HCEC 1CT (cell line): Measurements from ENCODE around the gene TYW1.
A peak's percentile ranks its signal among the peaks of the same experiment; 100 is the strongest.
"Not testable (repeated sequence)": the region's sequence is repeated elsewhere in the genome, so short reads cannot be mapped to it uniquely, and the experiment has no call there.

Source experiments
- DNase-seq: peaks from one replicate; pipeline ENCODE4 v3.0.0-alpha.2; 2017

Gene TYW1

DNA sequence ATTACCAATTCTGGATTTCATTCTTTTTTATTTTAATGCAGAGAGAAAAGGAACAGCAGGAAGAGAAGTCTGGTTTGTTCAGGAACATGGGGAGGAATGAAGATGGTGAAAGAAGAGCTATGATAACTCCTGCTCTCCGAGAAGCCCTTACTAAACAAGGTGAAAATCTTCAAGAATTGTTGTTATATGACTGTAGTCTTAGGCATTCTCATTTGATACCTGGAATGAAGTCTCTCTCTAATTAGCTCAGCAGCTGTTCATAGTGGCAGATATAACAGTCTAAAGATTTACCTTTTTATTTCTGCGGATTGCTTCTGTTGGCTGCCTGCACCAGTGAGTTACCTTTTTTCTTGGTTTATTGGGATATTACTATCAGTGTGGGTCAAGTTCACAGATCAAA, 53.3 kb downstream of the TYW1 start:
- not testable (repeated sequence) for DNase-seq

DNA sequence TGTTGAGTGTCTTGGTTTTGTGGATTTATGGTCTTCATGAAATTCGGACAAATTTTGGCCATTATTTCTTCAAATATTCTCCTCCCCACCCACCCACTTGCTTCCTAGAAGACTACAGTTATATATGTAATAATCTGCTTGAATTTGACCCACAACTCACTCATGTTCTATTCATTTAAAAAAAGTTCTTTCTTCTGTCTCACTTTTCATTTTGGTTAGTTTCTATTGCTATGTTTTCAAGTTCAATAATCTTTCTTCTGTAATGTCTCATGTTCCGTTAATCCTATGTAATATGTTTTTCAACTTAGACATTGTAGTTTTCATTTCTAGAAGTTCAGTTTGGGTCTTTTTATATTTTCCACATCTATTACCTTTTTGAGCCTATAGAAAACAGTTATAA, 55.5 kb downstream of the TYW1 start:
- not testable (repeated sequence) for DNase-seq

DNA sequence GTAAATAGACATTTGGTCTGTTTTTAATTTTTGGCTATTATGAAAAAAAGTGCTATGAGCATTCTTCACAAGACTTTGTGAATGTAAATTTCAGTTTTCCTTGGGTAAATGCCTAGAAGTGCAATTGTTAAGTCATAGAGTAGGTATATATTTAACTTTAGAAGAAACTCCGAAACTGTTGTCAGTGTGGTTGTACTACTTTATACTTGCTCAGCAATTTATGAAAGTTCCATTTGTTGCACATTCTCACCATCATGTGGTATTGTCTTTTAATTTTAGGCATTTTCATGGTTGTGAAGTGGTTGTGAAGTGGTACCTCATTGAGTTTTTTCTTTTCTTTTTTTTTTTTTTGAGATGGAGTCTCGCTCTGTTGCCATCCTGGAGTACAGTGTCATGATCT, 60.0 kb downstream of the TYW1 start:
- DNase-seq: no peak

DNA sequence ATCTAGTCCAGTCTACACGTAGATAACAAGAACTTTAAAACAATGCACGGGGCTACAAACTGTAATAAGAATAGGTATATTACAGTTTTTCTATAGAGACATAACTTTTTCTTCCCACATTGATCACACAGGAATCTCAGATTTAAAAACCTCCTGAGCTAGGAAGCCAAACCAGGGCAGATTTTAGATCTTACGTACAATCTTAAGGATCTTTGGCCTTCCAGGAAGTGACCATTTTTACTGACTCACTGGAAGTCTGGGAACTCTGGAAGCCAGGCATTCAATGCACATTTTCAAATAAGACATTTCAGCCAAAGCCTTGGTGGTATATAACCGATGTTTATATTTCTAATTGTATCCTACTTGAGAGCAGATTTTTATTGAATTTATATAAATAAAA, 64.7 kb downstream of the TYW1 start:
- not testable (repeated sequence) for DNase-seq

DNA sequence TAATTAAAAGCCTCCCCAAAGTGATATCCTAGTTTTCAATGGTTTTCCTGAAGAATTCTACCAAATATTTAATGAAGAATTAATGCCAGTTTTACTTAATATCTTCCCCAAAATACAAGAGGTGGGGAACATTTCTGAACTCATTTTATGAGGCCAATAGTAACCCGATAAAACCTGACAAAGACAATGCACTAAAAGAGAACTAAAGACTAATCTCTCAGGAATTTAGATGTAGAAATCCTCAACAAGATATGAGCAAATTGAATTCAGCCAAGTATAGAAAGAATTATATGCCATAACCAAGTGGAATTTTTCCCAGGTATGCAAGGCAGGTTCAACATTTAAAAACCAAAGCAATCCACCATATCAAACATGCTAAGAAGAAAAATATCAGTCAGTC, 66.2 kb downstream of the TYW1 start:
- peak; percentile 28 for DNase-seq

DNA sequence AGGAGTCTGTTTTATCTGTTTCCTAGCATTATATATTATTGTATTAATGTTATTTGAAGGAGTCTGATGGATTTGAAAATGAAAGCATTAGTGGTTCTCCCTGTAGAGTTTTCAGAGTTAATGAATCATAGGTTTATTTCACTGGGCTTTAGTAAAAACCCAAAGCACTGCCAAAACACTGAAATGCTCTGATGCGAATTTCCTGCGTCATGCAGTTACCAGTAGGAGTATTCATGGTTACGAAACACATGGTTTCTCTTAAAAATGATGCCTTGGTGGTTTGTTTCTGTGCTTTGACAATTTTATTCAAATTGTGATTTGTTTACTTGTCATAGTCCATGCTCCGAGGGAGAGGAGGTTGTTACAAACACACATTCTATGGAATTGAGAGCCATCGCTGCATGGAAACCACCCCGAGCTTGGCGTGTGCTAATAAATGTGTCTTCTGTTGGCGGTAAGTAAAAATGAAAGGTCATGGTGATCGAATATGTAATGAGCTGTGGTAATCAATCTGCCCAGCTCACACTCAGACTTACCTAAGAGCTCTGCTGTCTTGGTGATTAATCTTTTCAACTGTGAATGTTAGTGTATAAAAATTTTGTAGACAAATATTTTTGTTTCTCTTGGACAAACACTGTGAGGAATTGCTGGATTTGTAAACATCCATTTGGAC, 70.5 kb downstream of the TYW1 start:
- DNase-seq: peak; percentile 61

DNA sequence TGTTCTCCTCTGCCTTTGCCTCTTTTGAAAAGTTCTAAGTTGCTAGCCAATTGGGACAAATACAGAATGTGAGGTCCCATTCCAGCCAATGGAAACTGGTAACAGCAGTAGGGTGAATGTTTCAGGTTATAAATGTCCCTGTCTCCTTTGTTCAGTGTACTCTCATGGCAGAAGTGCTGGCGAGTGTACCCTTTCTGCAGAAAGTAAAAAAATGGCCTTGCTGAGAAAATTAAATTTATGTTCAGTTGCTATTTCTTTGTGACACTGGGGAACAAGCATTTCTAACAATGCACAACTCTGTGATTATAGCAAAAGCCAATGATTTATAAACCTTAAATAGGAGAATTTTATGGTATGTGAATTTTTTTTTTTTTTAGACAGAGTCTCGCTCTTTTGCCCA, 79.5 kb downstream of the TYW1 start:
- DNase-seq: not testable (repeated sequence)

DNA sequence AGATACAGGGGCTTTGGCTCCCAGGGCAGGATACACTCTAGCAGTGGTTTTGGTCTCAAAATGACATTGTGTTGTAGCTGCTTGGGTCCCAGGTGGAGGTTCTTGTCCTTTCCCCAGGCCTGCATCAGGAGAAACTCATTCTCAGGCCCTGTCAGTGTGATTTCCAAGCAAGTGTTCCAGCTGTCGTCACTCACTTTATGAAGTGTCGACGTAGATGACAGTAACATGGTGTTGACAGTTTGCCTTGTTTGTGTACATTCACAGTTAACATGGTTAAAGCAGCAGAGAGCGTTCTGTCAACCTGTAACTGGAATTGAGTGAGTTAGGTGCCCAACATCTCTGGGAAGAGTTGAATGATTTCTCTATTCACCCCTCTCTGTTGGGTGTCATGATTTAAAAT, 86.2 kb downstream of the TYW1 start:
- DNase-seq: not testable (repeated sequence)

DNA sequence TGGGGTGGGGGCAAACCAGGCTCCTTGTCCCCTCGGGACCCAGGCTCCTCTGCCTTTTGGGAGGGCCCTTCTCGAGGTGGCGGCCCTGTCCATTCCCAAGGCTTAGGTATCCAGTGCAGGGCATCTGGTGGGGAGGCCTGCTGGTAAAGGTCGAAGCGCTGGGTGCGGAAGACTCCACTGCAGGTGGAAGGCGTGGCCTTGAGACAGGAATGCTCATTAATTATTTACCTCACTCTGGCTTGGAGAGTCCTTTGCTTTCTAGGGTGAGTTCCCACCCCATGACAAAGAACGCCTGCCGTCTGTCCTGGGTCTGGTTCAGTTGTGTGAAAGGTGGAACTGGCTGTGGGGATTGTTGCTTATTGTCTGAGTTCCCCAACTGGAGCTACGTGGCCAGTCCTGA, 92.6 kb downstream of the TYW1 start:
- DNase-seq: not testable (repeated sequence)

DNA sequence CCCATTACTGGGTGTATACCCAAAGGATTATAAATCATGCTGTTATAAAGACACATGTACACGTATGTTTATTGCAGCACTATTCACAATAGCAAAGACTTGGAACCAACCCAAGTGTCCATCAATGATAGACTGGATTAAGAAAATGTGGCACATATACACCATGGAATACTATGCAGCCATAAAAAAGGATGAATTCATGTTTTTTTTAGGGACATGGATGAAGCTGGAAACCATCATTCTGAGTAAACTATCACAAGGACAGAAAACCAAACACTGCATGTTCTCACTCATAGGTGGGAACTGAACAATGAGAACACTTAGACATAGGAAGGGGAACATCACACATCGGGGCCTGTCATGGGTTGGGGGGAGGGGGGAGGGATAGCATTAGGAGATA, 94.4 kb downstream of the TYW1 start:
- DNase-seq: not testable (repeated sequence)

DNA sequence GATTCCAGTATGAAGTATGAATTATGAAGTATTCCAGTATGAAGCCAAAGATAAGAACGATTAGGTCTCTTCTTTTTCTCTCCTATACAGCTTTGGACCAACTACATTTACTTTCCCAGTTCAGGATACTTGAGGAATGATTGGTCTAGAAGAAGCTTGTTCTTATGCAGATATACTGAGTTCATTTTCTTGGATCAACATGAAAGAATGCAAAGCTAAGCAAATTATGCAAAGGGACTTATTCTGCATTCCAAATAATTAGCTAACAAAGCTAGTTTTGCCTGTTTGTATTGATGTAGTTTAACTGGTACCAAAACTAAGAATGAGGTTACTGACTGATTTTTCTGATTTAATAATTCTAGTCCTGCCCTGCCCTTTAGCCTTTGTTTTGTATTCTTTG, 101.4 kb downstream of the TYW1 start:
- not testable (repeated sequence) for DNase-seq

DNA sequence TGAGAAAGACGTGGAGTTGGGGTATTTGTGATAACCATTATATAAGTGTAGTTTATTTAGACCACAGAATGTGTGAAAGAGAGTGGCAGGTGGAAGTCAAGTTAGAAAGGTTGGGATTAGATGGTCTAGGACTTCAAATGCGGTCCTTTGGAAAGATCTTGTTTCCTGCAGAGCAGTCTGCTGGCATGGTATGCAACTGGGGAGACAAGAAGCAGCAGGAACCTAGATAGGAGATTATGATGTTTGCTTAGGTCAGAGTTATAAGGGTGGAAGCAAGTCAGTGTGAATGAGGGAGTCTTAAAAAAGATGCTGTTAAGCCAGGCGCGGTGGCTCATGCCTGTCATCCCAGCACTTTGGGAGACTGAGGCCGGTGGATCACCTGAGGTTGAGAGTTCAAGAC, 102.8 kb downstream of the TYW1 start:
- not testable (repeated sequence) for DNase-seq

DNA sequence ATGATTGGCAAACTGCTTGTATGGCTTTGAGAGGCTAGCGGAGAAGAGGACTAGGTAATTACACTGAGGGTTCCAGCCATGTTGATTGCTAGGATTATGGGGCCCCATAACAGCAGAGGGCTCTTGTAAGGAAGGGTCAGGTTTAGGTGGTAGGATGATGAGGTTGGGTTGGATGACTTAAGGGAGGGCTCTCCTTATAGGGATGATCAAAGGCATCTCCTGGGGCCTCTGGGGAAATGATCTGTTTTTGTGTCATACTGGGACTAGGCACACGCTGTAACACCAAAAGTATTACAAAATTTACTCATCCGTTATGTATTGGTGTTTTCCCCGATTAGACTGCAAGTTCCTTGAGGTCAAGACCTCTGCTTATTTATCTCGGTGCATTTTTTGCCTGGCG, 103.4 kb downstream of the TYW1 start:
- not testable (repeated sequence) for DNase-seq

DNA sequence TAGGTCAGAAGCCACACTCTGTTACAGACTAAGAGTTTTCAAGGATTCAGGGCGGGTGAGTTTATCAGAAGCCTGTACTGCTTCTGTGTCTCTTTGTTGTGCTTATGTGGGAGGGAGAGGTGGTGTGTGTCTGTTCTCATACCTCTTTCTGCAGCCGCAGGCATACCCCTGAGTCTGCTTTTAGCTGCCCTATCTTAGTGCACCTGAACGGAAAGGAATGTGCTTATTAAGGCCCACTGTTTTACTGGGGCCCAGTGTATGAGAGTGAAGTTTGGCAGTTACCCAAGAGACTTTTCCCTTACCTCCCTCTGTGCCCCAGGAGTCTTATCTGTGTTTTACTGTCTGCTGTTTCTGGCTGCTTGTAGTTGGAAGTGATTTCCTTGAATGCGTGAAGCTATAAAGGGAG, 104.3 kb downstream of the TYW1 start:
- DNase-seq: no peak

DNA sequence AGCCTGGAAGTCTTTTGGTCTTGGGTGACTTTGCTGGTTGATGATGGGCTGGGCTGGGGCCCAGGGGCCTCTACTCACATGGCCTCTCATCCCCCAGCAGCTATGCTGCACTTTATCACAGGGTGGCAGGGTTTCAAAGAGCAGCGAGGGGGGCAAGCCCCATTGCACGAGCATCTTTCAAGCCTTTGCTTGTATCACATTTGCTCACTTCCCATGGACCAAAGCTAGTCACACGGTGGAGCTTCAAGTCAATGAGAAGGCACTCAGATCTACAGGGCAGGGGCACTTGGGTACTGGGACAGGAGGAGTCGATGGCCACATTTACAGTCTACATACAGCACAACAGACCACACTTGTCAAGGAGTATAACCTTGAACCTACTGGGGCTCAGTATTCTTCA, 108.3 kb downstream of the TYW1 start:
- DNase-seq: not testable (repeated sequence)

DNA sequence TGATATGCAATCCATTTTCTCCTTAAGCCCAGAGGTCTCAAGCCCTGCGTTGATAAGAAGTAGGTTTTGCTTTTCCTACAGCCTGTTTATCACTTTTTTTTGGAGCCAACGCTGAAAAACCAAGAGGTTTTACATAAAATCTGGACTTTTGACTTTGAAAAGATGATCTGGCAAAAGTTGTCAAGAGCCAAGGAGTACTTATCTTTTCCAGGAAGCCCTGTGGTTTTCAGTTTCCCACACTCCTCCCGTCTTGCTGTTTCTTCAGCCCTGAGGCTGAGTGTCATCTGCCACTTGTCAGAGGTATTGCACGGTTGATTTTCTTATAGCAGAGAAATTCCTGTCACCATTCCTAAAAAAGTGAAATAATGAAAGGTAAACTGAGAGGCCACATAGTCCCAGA, 108.7 kb downstream of the TYW1 start:
- DNase-seq: no peak

DNA sequence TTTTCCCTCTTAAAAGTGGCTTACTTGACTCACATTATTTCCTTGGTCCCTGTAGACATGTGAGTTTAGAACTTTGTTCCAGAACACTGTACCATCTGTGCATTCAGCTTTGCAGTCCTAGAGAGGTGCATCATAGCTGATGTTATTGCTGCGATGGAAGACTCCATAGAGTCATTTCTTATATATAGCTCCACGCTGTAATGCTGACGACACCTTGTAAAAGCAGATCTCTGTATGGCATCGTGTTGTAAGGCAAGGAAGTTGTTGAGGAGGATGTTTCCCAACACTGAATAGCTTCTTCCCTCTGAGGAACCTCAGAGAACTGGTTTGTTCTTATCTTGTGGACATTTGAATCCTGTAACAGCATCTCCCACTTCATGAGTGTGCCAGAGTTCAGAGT, 109.6 kb downstream of the TYW1 start:
- not testable (repeated sequence) for DNase-seq

DNA sequence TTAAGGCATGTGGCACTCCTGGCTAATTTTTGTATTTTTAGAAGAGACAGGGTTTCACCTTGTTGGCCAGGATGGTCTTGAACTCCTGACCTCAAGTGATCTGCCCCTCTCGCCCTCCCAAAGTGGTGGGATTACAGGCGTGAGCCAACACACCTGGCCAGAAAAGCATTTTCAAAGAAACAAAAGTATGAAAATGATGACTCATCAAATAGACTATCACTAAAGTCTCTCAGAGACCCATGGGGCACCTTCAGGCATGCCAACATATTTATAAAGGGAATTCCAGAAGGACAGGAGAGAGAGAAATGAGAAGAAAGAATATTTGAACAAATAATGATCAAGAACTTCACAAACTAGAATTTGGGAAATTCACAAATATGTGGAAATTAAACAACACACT, 114.7 kb downstream of the TYW1 start:
- DNase-seq: not testable (repeated sequence)

DNA sequence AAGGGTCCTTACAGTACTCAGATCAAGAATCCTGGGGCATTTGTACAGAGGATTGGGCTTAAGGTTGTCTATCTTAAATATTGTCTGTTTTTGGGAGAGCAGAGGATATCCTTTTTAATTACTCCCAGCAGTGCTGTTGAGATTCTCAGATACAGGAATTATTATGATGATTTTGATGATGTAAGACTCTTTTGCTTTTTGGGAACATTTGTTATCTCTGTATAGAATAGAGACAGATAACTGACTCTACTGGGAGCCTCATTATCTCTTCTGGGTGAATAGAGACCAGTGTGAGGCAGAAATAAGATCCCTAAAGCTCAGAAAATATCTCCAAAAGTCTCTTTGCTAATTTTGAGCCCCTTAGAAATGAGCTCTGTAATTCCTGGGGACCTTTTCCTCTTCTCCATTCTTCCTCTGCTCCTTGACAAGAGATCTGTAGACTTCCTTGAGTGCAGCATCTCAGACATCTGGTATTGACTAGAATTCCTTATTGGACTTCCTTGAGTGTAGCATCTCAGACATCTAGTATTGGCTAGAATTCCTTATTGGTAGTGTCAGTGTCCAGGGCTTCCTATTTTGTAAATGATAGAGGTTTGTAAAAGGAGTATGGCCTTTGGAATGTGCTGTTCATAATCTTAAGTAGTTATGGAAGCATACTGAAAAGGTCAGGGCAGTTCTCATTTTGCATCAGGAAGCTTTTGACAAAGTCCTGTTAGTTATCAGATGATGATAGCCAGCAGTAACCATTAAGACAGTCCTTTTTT, 118.0 kb downstream of the TYW1 start:
- not testable (repeated sequence) for DNase-seq

DNA sequence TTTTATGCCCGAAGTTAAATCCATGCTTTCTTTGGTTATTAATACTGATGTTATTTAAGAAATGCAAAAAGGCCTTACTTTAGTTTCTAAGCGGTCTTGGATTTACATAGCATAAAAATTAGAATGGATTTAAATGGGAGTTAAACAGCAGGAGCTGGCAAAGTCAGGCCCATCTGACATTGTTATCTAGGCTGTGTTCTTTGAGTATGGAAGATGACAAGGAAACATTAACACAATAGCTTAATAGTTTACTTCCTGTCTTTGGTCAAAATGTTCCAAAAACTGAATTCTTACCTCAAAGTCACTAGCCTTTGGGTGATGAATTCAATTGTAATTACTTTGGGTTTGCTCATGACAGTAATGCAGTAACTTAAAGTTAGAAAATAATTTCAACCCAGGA, 123.9 kb downstream of the TYW1 start:
- DNase-seq: not testable (repeated sequence)

DNA sequence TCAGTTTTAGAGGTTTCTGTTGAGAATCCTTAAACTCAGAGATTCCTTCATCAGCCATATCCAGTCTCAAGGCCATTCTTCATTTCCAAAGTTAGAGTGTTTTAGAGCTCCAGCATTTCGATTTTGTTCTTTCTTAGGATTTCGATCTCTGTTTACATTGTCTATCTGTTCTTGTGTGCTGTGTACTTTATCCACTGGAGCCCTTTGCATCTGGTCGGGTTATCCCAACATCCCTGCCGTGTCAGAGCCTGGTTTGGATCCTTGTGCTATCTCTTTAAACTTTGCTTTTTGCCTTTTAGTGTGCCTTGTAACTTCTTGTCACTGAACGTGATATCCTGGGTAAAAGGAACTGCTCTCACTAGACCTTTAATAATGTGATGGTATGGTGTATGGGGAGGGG, 131.6 kb downstream of the TYW1 start:
- DNase-seq: not testable (repeated sequence)

DNA sequence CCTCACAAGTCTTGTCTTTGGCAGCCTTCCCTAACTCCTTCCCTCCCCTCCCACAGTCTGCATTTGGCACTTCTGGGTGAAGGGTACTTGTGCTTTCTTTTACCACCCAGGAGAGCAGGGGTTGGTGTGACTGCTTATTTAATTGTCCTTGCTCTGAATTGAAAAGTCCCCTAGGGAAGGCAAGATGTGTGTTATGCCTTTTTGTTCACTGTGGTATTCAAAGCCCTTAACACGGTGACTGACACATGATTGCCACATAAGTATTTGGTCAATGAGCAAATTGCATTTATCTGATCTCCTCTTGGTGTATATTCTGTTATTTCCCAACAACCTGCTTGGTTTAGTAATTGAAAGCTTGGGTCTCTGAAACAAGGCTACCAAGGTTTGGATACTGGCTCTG, 134.1 kb downstream of the TYW1 start:
- DNase-seq: not testable (repeated sequence)

DNA sequence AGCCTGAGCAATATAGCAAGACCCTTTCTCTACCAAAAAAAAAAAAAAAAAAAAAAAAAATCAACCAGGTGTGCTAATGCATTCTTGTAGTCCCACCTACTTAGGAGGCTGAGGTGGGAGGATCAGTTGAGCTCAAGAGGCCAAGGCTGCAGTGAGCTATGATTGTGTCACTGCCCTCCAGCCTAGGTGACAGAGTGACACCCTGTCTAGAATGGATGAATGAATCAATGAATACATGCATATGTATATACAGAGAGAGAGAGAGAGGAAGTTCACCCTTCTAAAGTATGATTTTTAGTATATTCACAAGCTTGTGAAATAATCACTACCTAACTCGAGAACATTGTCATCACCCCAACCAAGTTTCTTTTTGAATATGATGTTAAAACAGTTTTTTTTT, 138.3 kb downstream of the TYW1 start:
- not testable (repeated sequence) for DNase-seq
